H9 (cell line): ENCODE measurements around the gene IRAK1. TPM values are rescaled to one million over a fixed set of nuclear protein-coding genes. Genes with fewer than 3 reads are reported as not detected.
A peak's percentile ranks its signal among the peaks of the same experiment; 100 is the strongest.

Source experiments
- DNase-seq: peaks from one replicate; pipeline ENCODE4 v3.0.0-alpha.2; 2017
- H2AFZ ChIP-seq: one replicate; pipeline ENCODE4 v1.6.1; 2013; ENCODE audit warnings: mild to moderate bottlenecking, low read length, control low read depth, moderate library complexity
- H2AK5ac ChIP-seq: 2 replicates; pipeline ENCODE4 v1.6.1; 2013; ENCODE audit warnings: low read length, control low read depth, mixed read lengths; ENCODE audit not compliant: insufficient read length
- H2BK120ac ChIP-seq: one replicate; pipeline ENCODE4 v1.6.1; 2013; ENCODE audit warnings: low read depth, mild to moderate bottlenecking, low read length, control low read depth, inconsistent platforms; ENCODE audit not compliant: poor library complexity, severe bottlenecking
- H2BK12ac ChIP-seq: 2 replicates; pipeline ENCODE4 v1.6.1; 2013; ENCODE audit warnings: low read length, control low read depth, mixed read lengths, low read depth; ENCODE audit not compliant: insufficient read length
- H2BK15ac ChIP-seq: 2 replicates; pipeline ENCODE4 v1.6.1; 2013; ENCODE audit warnings: low read depth, low read length, control low read depth
- H2BK20ac ChIP-seq: one replicate; pipeline ENCODE4 v1.6.1; 2013; ENCODE audit warnings: low read depth, mild to moderate bottlenecking, low read length, control low read depth, inconsistent platforms; ENCODE audit not compliant: poor library complexity, severe bottlenecking
- H2BK5ac ChIP-seq: 2 replicates; pipeline ENCODE4 v1.6.1; 2013; ENCODE audit warnings: low read length, control low read depth, mixed read lengths; ENCODE audit not compliant: insufficient read length
- H3K14ac ChIP-seq: 2 replicates; pipeline ENCODE4 v1.6.1; 2013; ENCODE audit warnings: low read length, control low read depth; ENCODE audit not compliant: insufficient read depth
- H3K18ac ChIP-seq: 2 replicates; pipeline ENCODE4 v1.6.1; 2013; ENCODE audit warnings: low read depth, mild to moderate bottlenecking, mixed read lengths, low read length, control low read depth; ENCODE audit not compliant: insufficient read length
- H3K23ac ChIP-seq: 2 replicates; pipeline ENCODE4 v1.6.1; 2013; ENCODE audit warnings: low read length, control low read depth, mixed read lengths, low read depth; ENCODE audit not compliant: insufficient read length
- H3K23me2 ChIP-seq: 2 replicates; pipeline ENCODE4 v1.6.1; 2013; ENCODE audit warnings: low read depth, mild to moderate bottlenecking, mixed read lengths, low read length, control low read depth; ENCODE audit not compliant: insufficient read length, poor library complexity, severe bottlenecking
- H3K27ac ChIP-seq: 2 replicates; pipeline ENCODE4 v1.5.1; 2013; ENCODE audit warnings: low read length, control low read depth, mixed read lengths, low read depth; ENCODE audit not compliant: insufficient read length
- H3K27me3 ChIP-seq: 2 replicates; pipeline ENCODE4 v1.6.1; 2013; ENCODE audit warnings: low read length, control low read depth, inconsistent platforms; ENCODE audit not compliant: insufficient read depth
- H3K4ac ChIP-seq: 2 replicates; pipeline ENCODE4 v1.6.1; 2013; ENCODE audit warnings: low read depth, mild to moderate bottlenecking, control low read depth, inconsistent platforms, low read length, moderate library complexity
- H3K4me1 ChIP-seq: 2 replicates; pipeline ENCODE4 v1.6.1; 2013; ENCODE audit warnings: low read length, control low read depth, inconsistent platforms; ENCODE audit not compliant: insufficient read depth
- H3K4me2 ChIP-seq: 2 replicates; pipeline ENCODE4 v1.6.1; 2013; ENCODE audit warnings: low read length, control low read depth, mixed read lengths; ENCODE audit not compliant: insufficient read length, insufficient read depth
- H3K56ac ChIP-seq: 2 replicates; pipeline ENCODE4 v1.6.1; 2013; ENCODE audit warnings: low read depth, mild to moderate bottlenecking, mixed read lengths, low read length, control low read depth; ENCODE audit not compliant: insufficient read length
- H3K79me1 ChIP-seq: 2 replicates; pipeline ENCODE4 v1.6.1; 2013; ENCODE audit warnings: low read depth, mild to moderate bottlenecking, moderate library complexity, low read length, control low read depth, inconsistent platforms; ENCODE audit not compliant: insufficient read depth, poor library complexity, severe bottlenecking
- H3K79me2 ChIP-seq: 2 replicates; pipeline ENCODE4 v1.6.1; 2013; ENCODE audit warnings: low read length, control low read depth, inconsistent platforms; ENCODE audit not compliant: insufficient read depth
- H3K9ac ChIP-seq: 2 replicates; pipeline ENCODE4 v1.6.1; 2013; ENCODE audit warnings: low read length, control low read depth, mixed read lengths; ENCODE audit not compliant: insufficient read length; ENCODE audit errors: extremely low read depth
- H3K9me3 ChIP-seq: one replicate; pipeline ENCODE4 v1.6.1; 2013; ENCODE audit warnings: low read depth, low read length, inconsistent platforms; ENCODE audit not compliant: control insufficient read depth
- H3T11ph ChIP-seq: one replicate; pipeline ENCODE4 v1.6.1; 2013; ENCODE audit warnings: mild to moderate bottlenecking, low read length, control low read depth, inconsistent platforms
- H4K20me1 ChIP-seq: one replicate; pipeline ENCODE4 v1.6.1; 2013; ENCODE audit not compliant: control insufficient read depth, insufficient read length, insufficient read depth
- H4K5ac ChIP-seq: 2 replicates; pipeline ENCODE4 v1.6.1; 2013; ENCODE audit warnings: low read depth, mild to moderate bottlenecking, mixed read lengths, low read length, control low read depth; ENCODE audit not compliant: insufficient read length
- H4K8ac ChIP-seq: replicated peaks from 2 replicates; pipeline ENCODE4 v1.6.1; 2013; ENCODE audit warnings: low read length, control low read depth, mixed read lengths, low read depth; ENCODE audit not compliant: insufficient read length
- H4K91ac ChIP-seq: 2 replicates; pipeline ENCODE4 v1.6.1; 2013; ENCODE audit warnings: low read depth, mild to moderate bottlenecking, moderate library complexity, mixed read lengths, low read length, control low read depth; ENCODE audit not compliant: insufficient read length
- H3K27ac Mint-ChIP-seq, 3 experiments: 2 replicates in 2 of 3; 3 replicates in 1 of 3; pipeline ENCODE4 v1.8.0; 2020 to 2021; ENCODE audit warnings: mixed read lengths in 3 of 3, mild to moderate bottlenecking in 1 of 3, moderate library complexity in 1 of 3
- H3K27me3 Mint-ChIP-seq: 2 replicates; pipeline ENCODE4 v1.8.0; 2021; ENCODE audit warnings: low read depth, mild to moderate bottlenecking, moderate library complexity, mixed read lengths
- H3K36me3 Mint-ChIP-seq, 3 experiments: 2 replicates in 2 of 3; 3 replicates in 1 of 3; pipeline ENCODE4 v1.8.0; 2020 to 2021; ENCODE audit warnings: low read depth in 3 of 3, mixed read lengths in 3 of 3; ENCODE audit not compliant: insufficient read depth in 1 of 3
- H3K4me1 Mint-ChIP-seq, 2 experiments: 2 replicates each; pipeline ENCODE4 v1.8.0; 2020; ENCODE audit warnings: mixed read lengths in 2 of 2
- H3K4me3 Mint-ChIP-seq, 2 experiments: 2 replicates in 1 of 2; 3 replicates in 1 of 2; pipeline ENCODE4 v1.8.0; 2020 to 2021; ENCODE audit warnings: mild to moderate bottlenecking in 2 of 2, mixed read lengths in 2 of 2, moderate library complexity in 1 of 2
- H3K9me3 Mint-ChIP-seq, 2 experiments: 2 replicates in 1 of 2; 3 replicates in 1 of 2; pipeline ENCODE4 v1.8.0; 2020; ENCODE audit warnings: mild to moderate bottlenecking in 2 of 2, mixed read lengths in 2 of 2, moderate library complexity in 1 of 2
- CTCF ChIP-seq: fragments of 200-600 bp; sonication (generic); conservative IDR thresholded peaks from 3 replicates; pipeline ENCODE4 v1.8.0; 2021; ENCODE audit warnings: antibody characterized with exemption, mild to moderate bottlenecking
- WGBS: extraction: QIAGEN DNeasy Blood & Tissue Kit; methylation state at CpG from one replicate; pipeline ENCODE4 v1.1.7; 2013; ENCODE audit warnings: missing lambda C conversion rate, low lambda C conversion rate, mixed read lengths; ENCODE audit not compliant: insufficient read length; ENCODE audit errors: extremely low coverage; 5-methylcytosine and 5-hydroxymethylcytosine counted together
- total RNA-seq: library from RNA; stranded (reverse); gene quantifications from 2 replicates; pipeline ENCODE4 v1.2.1, GENCODE V29; 2021

The IRAK1 gene
- total RNA-seq, 1 experiment from 2014 or later: 98.4 TPM

- H4K8ac ChIP-seq: no peak overlapping the region
- no peak overlapping the region for H2BK5ac ChIP-seq
- no peak overlapping the region for H2BK120ac ChIP-seq
- no peaks in the 10 kb centered on the region for H3K9me3 ChIP-seq
- H3K4ac ChIP-seq: no peak overlapping the region
- peak overlapping the region; percentile 48 for H3K4me2 ChIP-seq
- H4K91ac ChIP-seq: no peak overlapping the region
- H4K5ac ChIP-seq: no peak overlapping the region
- H3K9ac ChIP-seq: no peak overlapping the region
- H2BK20ac ChIP-seq: no peak overlapping the region
- H3K4me1 Mint-ChIP-seq: peaks cover 15 to 21% of the 10 kb centered on the region in 2 experiments
- H3K27me3 Mint-ChIP-seq: no peaks in the 10 kb centered on the region
- H4K20me1 ChIP-seq: no peaks in the 10 kb centered on the region
- H2BK15ac ChIP-seq: no peak overlapping the region
- no peak overlapping the region for H3K23ac ChIP-seq
- no peak overlapping the region for H2AFZ ChIP-seq
- no CpG with 5 or more reads among the region's 14 CpGs for WGBS
- no peak overlapping the region for H3K14ac ChIP-seq
- no peaks in the 10 kb centered on the region for H3K79me1 ChIP-seq
- H3K27ac ChIP-seq: no peak overlapping the region
- peak overlapping the region in 2 of 3 experiments; percentile 36 to 79; a peak in 2 of 7 replicates for H3K27ac Mint-ChIP-seq
- no peaks in the 10 kb centered on the region for H3K4me1 ChIP-seq
- peak overlapping the region; percentile 10 to 94 for H3K4me3 Mint-ChIP-seq
- H3K9me3 Mint-ChIP-seq: peaks cover 4 to 11% of the 10 kb centered on the region in 2 experiments; a peak in 4 of 5 replicates
- no peak overlapping the region for H3T11ph ChIP-seq
- peaks cover 14% of the 10 kb centered on the region for H3K23me2 ChIP-seq
- H3K36me3 Mint-ChIP-seq: peaks cover 3 to 9% (median 4%) of the 10 kb centered on the region in 3 experiments; a peak in 6 of 7 replicates
- no peaks in the 10 kb centered on the region for H3K27me3 ChIP-seq
- DNase-seq: peak; percentile 20
- no peak overlapping the region for H3K56ac ChIP-seq
- H2BK12ac ChIP-seq: no peak overlapping the region
- H3K79me2 ChIP-seq: peaks cover 6% of the 10 kb centered on the region; the same call in 1 of the 2 replicates
- H2AK5ac ChIP-seq: no peak overlapping the region
- H3K18ac ChIP-seq: no peak overlapping the region
- TF ChIP-seq CTCF: no peak
Observed at GRCh38 chrX:153974003-153974725, 45.5 kb downstream of the IRAK1 start.
